GM12875 (cell line): ENCODE data around the gene TLX2.

ENCODE experiments used
- H3K4me3 ChIP-seq: one replicate; pipeline ENCODE4 v1.5.1; 2011; ENCODE audit warnings: low read depth, low read length, control low read depth
- CTCF ChIP-seq: IDR thresholded peaks from 2 replicates; pipeline ENCODE4 v1.5.1; 2011; ENCODE audit warnings: low read depth, mild to moderate bottlenecking, control low read depth, inconsistent platforms, low read length, moderate library complexity, borderline replicate concordance; ENCODE audit not compliant: insufficient read depth

Gene TLX2

GRCh38 chr2:74551942-74552913 is 38.0 kb downstream of the TLX2 start:
- H3K4me3 ChIP-seq, result peak overlapping the region; percentile 98
- TF ChIP-seq CTCF, result no peak

- H3K4me3 ChIP-seq, result peak overlapping the region; percentile 98
- TF ChIP-seq CTCF, result no peak
Measured at GRCh38 chr2:74552914-74553811, 38.9 kb downstream of the TLX2 start.

GRCh38 chr2:74553892-74554819 is 39.9 kb downstream of the TLX2 start, which contains the start of the genes DOK1 and LOXL3:
Gene DOK1, plus strand, starts transcription at chr2:74554720. Its CDS starts 35 bp downstream, at chr2:74554755.
Gene LOXL3, minus strand, starts transcription at chr2:74553942. Its CDS starts 1,308 bp downstream, at chr2:74552634.
- H3K4me3 ChIP-seq, result peak within 1 kb of the TSS; percentile 98
- no peak for TF ChIP-seq CTCF

DNA sequence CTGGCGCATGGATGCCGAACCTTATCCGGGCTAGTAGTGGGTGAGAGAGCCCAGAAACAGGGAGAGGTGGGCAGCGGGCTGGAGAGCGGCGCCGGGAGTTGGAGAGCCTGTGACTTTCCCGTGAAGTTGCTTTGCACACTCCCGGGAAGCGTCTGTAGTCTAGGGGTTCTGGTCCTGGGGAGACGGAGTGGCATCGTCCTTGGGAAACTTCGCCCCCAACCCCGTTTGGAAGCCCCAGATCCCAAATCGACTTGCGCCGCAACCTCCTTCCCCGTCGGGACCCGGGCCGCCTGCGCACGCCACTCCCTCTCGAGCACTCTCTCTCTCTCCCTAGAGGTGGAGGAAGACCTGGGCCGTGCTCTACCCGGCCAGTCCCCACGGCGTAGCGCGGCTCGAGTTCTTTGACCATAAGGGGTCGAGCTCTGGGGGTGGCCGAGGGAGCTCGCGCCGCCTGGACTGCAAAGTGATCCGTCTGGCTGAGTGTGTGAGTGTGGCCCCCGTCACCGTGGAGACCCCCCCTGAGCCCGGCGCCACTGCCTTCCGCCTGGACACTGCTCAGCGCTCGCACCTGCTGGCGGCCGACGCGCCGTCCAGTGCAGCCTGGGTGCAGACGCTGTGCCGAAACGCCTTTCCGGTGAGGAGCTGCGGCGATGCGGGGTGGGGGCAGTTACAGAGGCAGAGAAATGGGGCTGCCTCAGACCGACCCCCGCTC is 40.7 kb downstream of the TLX2 start:
- TF ChIP-seq CTCF, result no peak
- peak overlapping the region; percentile 98 for H3K4me3 ChIP-seq

- H3K4me3 ChIP-seq, result peak overlapping the region; percentile 98
- no peak for TF ChIP-seq CTCF
Measured at GRCh38 chr2:74555610-74556103, 41.4 kb downstream of the TLX2 start.

- TF ChIP-seq CTCF, result no peak
- peak overlapping the region; percentile 98 for H3K4me3 ChIP-seq
Measured at GRCh38 chr2:74556159-74556558, 41.9 kb downstream of the TLX2 start.
